GM23338 (cell line): ENCODE results near the gene RCC2. TPM values are rescaled to one million over a fixed set of nuclear protein-coding genes. Genes with fewer than 3 reads are reported as not detected.

Experiments used
- ATAC-seq: fragments of 200-7000 bp; cut with Tn5 transposase; 3 replicates; pipeline ENCODE4 v1.9.1; 2020
- DNase-seq: peaks from one replicate; pipeline ENCODE4 v3.0.0-alpha.2; 2015; ENCODE audit warnings: low spot score
- H2AFZ ChIP-seq: fragments of 200-600 bp; sonication (generic); 2 replicates; pipeline ENCODE4 v1.8.0; 2016; ENCODE audit warnings: antibody characterized with exemption, mild to moderate bottlenecking, moderate library complexity
- H3F3A ChIP-seq: fragments of 200-600 bp; sonication (generic); replicated peaks from 2 replicates; pipeline ENCODE4 v1.8.0; 2017; ENCODE audit warnings: antibody characterized with exemption, mixed run types, low read depth
- H3K27ac ChIP-seq: fragments of 200-600 bp; sonication (generic); 2 replicates; pipeline ENCODE4 v1.6.1; 2016; ENCODE audit warnings: low read depth
- H3K27me3 ChIP-seq: fragments of 200-600 bp; sonication (generic); 2 replicates; pipeline ENCODE4 v1.8.0; 2016; ENCODE audit warnings: mild to moderate bottlenecking, mixed run types, moderate library complexity; ENCODE audit not compliant: insufficient read depth
- H3K36me3 ChIP-seq: fragments of 200-600 bp; sonication (generic); 2 replicates; pipeline ENCODE4 v1.8.0; 2016; ENCODE audit warnings: mild to moderate bottlenecking; ENCODE audit not compliant: insufficient read depth
- H3K4me1 ChIP-seq: fragments of 200-600 bp; sonication (generic); 2 replicates; pipeline ENCODE4 v1.8.0; 2016; ENCODE audit warnings: mild to moderate bottlenecking, moderate library complexity; ENCODE audit not compliant: insufficient read depth
- H3K4me2 ChIP-seq: fragments of 200-600 bp; sonication (generic); 2 replicates; pipeline ENCODE4 v1.7.1; 2017; ENCODE audit warnings: mixed run types
- H3K4me3 ChIP-seq: fragments of 200-600 bp; sonication (generic); 2 replicates; pipeline ENCODE4 v1.6.1; 2016; ENCODE audit warnings: mixed run types
- H3K79me2 ChIP-seq: fragments of 200-600 bp; sonication (generic); replicated peaks from 2 replicates; pipeline ENCODE4 v1.8.0; 2017; ENCODE audit warnings: mild to moderate bottlenecking; ENCODE audit not compliant: insufficient read depth
- H3K9me2 ChIP-seq: fragments of 200-600 bp; sonication (generic); 2 replicates; pipeline ENCODE4 v1.8.0; 2017; ENCODE audit not compliant: insufficient read depth
- H4K20me1 ChIP-seq: fragments of 200-600 bp; sonication (generic); replicated peaks from 2 replicates; pipeline ENCODE4 v1.8.0; 2017; ENCODE audit warnings: mild to moderate bottlenecking; ENCODE audit not compliant: insufficient read depth
- H3K27ac Mint-ChIP-seq: 2 replicates; pipeline ENCODE4 v1.8.0; 2020; ENCODE audit warnings: inconsistent platforms, mild to moderate bottlenecking, moderate library complexity, mixed read lengths
- H3K27me3 Mint-ChIP-seq: 3 replicates; pipeline ENCODE4 v1.8.0; 2022; ENCODE audit warnings: low read depth, mild to moderate bottlenecking, moderate library complexity, mixed read lengths, inconsistent platforms; ENCODE audit not compliant: insufficient read depth, poor library complexity
- H3K36me3 Mint-ChIP-seq: 3 replicates; pipeline ENCODE4 v1.8.0; 2021; ENCODE audit warnings: low read depth, mild to moderate bottlenecking, inconsistent platforms, moderate library complexity, mixed read lengths
- H3K4me1 Mint-ChIP-seq: 3 replicates; pipeline ENCODE4 v1.8.0; 2020; ENCODE audit warnings: mild to moderate bottlenecking, inconsistent platforms, mixed read lengths
- H3K4me3 Mint-ChIP-seq: 3 replicates; pipeline ENCODE4 v1.8.0; 2021; ENCODE audit warnings: moderate library complexity, mild to moderate bottlenecking, inconsistent platforms, mixed read lengths
- H3K9me3 Mint-ChIP-seq: 3 replicates; pipeline ENCODE4 v1.8.0; 2020; ENCODE audit warnings: moderate library complexity, mild to moderate bottlenecking, inconsistent platforms, mixed read lengths
- CTCF ChIP-seq, 2 experiments: fragments of 200-600 bp in 1 of 2; sonication (generic) in 1 of 2; conservative IDR thresholded peaks; 2 replicates each; pipeline versions ENCODE4 v1.5.1 to v1.6.1; 2016 to 2017; ENCODE audit warnings: antibody characterized with exemption in 2 of 2, low read depth in 2 of 2, mild to moderate bottlenecking in 2 of 2, moderate library complexity in 1 of 2
- EZH2phosphoT487 ChIP-seq: fragments of 200-600 bp; sonication (generic); IDR thresholded peaks from one replicate; pipeline ENCODE4 v1.8.1; 2018; ENCODE audit warnings: antibody characterized with exemption; ENCODE audit not compliant: unreplicated experiment
- NANOG ChIP-seq: IDR thresholded peaks from 2 replicates; pipeline ENCODE4 v1.6.1; 2016; ENCODE audit warnings: antibody characterized with exemption, borderline replicate concordance
- POLR2AphosphoS5 ChIP-seq: IDR thresholded peaks from 2 replicates; pipeline ENCODE4 v1.6.1; 2016; ENCODE audit warnings: antibody characterized with exemption, low read depth
- REST ChIP-seq: IDR thresholded peaks from one replicate; pipeline ENCODE4 v1.6.1; 2018; ENCODE audit warnings: antibody characterized with exemption; ENCODE audit not compliant: unreplicated experiment
- STAT1 ChIP-seq: IDR thresholded peaks from one replicate; pipeline ENCODE4 v1.6.1; 2016; ENCODE audit warnings: antibody characterized with exemption; ENCODE audit not compliant: unreplicated experiment
- ZNF114 ChIP-seq: fragments of 250-450 bp; sonication (Bioruptor Pico); IDR thresholded peaks from 2 replicates; pipeline ENCODE4 v1.5.0; 2020; ENCODE audit warnings: mild to moderate bottlenecking, moderate library complexity
- ZNF331 ChIP-seq: fragments of 250-450 bp; sonication (Bioruptor Pico); IDR thresholded peaks from 2 replicates; pipeline ENCODE4 v1.5.0; 2020; ENCODE audit warnings: low read depth, mild to moderate bottlenecking, moderate library complexity
- polyA plus RNA-seq: library from polyadenylated mRNA; unstranded; fragments of >200 nt; fragmentation: Nextera tagmentation; extraction: Ambion mirVana; gene quantifications from 2 replicates; pipeline ENCODE4 v1.2.1, GENCODE V29; 2016
- total RNA-seq: library from RNA; depleted of rRNA; stranded (reverse); fragments of >200 nt; shearing (Covaris generic); gene quantifications from 2 replicates; pipeline ENCODE4 v1.2.3, GENCODE V29; 2014
- TF ChIP-seq, protein P1 (sequence below): fragments of 250-450 bp; sonication (Bioruptor Pico); IDR thresholded peaks from 2 replicates; pipeline ENCODE4 v1.5.0; 2020; ENCODE audit warnings: mild to moderate bottlenecking, moderate library complexity
- TF ChIP-seq, protein P2 (sequence below): IDR thresholded peaks from 2 replicates; pipeline ENCODE4 v1.6.1; 2016; ENCODE audit warnings: antibody characterized with exemption

RCC2 gene
- total and polyA plus RNA-seq, 2 experiments from 2014 or later = 97.1 to 386 TPM

DNA sequence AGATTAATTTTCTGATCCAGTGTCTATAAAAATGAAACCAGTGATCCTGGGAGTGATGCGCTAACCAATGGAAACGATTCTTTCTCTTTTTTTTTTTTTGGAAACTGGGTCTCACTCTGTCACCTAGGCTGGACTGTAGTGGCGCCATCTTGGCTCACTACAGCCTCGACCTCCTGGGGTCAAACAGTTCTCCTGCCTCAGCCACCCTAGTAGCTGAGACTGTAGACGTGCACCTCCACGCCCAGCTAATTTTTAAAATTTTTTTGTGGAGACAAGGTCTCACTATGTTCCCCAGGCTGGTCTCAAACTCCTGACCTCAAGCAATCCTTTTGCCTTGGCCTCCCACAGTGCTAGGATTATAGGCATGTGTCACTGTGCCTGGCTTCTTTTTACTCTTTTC lies 3.4 kb upstream of the RCC2 start:
- H2AFZ ChIP-seq = no peak overlapping the region
- no peak overlapping the region for H3K4me3 ChIP-seq
- no peak for TF ChIP-seq ZNF331 (CRISPR knock-in tag)
- no peak for TF ChIP-seq CTCF (conservative IDR thresholded peaks at IDR 0.05; ENCODE audit: low read depth in 2 of 2)
- TF ChIP-seq EZH2phosphoT487 = no peak
- no peak for TF ChIP-seq NANOG
- no peak for TF ChIP-seq REST
- no peak for TF ChIP-seq POLR2AphosphoS5
- TF ChIP-seq ZNF114 (CRISPR knock-in tag) = no peak
- H3F3A ChIP-seq = peaks cover 21% of the 10 kb centered on the region; the same call in 1 of the 2 replicates
- no peaks in the 10 kb centered on the region for H3K9me2 ChIP-seq
- DNase-seq = no peak
- H3K4me3 Mint-ChIP-seq = no peak overlapping the region
- peaks cover 32% of the 10 kb centered on the region for H3K4me1 Mint-ChIP-seq
- peaks cover 20% of the 10 kb centered on the region for H3K27me3 Mint-ChIP-seq
- H3K36me3 ChIP-seq = no peaks in the 10 kb centered on the region
- H3K9me3 Mint-ChIP-seq = peaks cover 5% of the 10 kb centered on the region; the same call in 1 of the 3 replicates
- H3K4me2 ChIP-seq = no peak overlapping the region; the same call in 1 of the 2 replicates
- peaks cover 9% of the 10 kb centered on the region for H3K27me3 ChIP-seq
- no peaks in the 10 kb centered on the region for H4K20me1 ChIP-seq
- peaks cover 11% of the 10 kb centered on the region for H3K36me3 Mint-ChIP-seq
- H3K27ac Mint-ChIP-seq = no peak overlapping the region
- peaks cover 19% of the 10 kb centered on the region for H3K79me2 ChIP-seq
- ATAC-seq = no peak
- peaks cover 29% of the 10 kb centered on the region for H3K4me1 ChIP-seq
- H3K27ac ChIP-seq = no peak overlapping the region

GRCh38 chr1:17441993-17442357 lies 2.5 kb upstream of the RCC2 start:
- Mint-ChIP-seq H3K9me3 (peaks cover 5% of the 10 kb centered on the region; the same call in 1 of the 3 replicates), H3K36me3 (peaks cover 16% of the 10 kb centered on the region), H3K27ac (no peak overlapping the region), H3K4me1 (peaks cover 34% of the 10 kb centered on the region), H3K4me3 (peak overlapping the region; percentile 99; the same call in 2 of the 3 replicates), H3K27me3 (peaks cover 24% of the 10 kb centered on the region)
- H3K79me2 ChIP-seq = peaks cover 24% of the 10 kb centered on the region
- H3F3A ChIP-seq = peaks cover 24% of the 10 kb centered on the region; the same call in 1 of the 2 replicates
- H3K27ac ChIP-seq = peak overlapping the region; percentile 17; the same call in 1 of the 2 replicates
- no peak overlapping the region for H2AFZ ChIP-seq
- peaks cover 30% of the 10 kb centered on the region for H3K4me1 ChIP-seq
- DNase-seq (no peak), ATAC-seq (no peak)
- H3K36me3 ChIP-seq = no peaks in the 10 kb centered on the region; the same call in 1 of the 2 replicates
- H3K9me2 ChIP-seq = no peaks in the 10 kb centered on the region
- H3K4me2 ChIP-seq = peak overlapping the region; percentile 100
- H3K4me3 ChIP-seq = no peak overlapping the region
- H4K20me1 ChIP-seq = no peaks in the 10 kb centered on the region; the same call in 1 of the 2 replicates
- peaks cover 9% of the 10 kb centered on the region for H3K27me3 ChIP-seq
- TF ChIP-seq, protein P1, sequence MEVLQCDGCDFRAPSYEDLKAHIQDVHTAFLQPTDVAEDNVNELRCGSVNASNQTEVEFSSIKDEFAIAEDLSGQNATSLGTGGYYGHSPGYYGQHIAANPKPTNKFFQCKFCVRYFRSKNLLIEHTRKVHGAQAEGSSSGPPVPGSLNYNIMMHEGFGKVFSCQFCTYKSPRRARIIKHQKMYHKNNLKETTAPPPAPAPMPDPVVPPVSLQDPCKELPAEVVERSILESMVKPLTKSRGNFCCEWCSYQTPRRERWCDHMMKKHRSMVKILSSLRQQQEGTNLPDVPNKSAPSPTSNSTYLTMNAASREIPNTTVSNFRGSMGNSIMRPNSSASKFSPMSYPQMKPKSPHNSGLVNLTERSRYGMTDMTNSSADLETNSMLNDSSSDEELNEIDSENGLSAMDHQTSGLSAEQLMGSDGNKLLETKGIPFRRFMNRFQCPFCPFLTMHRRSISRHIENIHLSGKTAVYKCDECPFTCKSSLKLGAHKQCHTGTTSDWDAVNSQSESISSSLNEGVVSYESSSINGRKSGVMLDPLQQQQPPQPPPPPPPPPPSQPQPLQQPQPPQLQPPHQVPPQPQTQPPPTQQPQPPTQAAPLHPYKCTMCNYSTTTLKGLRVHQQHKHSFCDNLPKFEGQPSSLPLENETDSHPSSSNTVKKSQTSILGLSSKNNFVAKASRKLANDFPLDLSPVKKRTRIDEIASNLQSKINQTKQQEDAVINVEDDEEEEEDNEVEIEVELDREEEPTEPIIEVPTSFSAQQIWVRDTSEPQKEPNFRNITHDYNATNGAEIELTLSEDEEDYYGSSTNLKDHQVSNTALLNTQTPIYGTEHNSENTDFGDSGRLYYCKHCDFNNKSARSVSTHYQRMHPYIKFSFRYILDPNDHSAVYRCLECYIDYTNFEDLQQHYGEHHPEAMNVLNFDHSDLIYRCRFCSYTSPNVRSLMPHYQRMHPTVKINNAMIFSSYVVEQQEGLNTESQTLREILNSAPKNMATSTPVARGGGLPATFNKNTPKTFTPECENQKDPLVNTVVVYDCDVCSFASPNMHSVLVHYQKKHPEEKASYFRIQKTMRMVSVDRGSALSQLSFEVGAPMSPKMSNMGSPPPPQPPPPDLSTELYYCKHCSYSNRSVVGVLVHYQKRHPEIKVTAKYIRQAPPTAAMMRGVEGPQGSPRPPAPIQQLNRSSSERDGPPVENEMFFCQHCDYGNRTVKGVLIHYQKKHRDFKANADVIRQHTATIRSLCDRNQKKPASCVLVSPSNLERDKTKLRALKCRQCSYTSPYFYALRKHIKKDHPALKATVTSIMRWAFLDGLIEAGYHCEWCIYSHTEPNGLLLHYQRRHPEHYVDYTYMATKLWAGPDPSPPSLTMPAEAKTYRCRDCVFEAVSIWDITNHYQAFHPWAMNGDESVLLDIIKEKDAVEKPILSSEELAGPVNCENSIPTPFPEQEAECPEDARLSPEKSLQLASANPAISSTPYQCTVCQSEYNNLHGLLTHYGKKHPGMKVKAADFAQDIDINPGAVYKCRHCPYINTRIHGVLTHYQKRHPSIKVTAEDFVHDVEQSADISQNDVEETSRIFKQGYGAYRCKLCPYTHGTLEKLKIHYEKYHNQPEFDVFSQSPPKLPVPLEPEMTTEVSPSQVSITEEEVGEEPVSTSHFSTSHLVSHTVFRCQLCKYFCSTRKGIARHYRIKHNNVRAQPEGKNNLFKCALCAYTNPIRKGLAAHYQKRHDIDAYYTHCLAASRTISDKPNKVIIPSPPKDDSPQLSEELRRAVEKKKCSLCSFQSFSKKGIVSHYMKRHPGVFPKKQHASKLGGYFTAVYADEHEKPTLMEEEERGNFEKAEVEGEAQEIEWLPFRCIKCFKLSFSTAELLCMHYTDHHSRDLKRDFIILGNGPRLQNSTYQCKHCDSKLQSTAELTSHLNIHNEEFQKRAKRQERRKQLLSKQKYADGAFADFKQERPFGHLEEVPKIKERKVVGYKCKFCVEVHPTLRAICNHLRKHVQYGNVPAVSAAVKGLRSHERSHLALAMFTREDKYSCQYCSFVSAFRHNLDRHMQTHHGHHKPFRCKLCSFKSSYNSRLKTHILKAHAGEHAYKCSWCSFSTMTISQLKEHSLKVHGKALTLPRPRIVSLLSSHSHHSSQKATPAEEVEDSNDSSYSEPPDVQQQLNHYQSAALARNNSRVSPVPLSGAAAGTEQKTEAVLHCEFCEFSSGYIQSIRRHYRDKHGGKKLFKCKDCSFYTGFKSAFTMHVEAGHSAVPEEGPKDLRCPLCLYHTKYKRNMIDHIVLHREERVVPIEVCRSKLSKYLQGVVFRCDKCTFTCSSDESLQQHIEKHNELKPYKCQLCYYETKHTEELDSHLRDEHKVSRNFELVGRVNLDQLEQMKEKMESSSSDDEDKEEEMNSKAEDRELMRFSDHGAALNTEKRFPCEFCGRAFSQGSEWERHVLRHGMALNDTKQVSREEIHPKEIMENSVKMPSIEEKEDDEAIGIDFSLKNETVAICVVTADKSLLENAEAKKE (CRISPR knock-in tag) = no peak
- TF ChIP-seq, protein P2, sequence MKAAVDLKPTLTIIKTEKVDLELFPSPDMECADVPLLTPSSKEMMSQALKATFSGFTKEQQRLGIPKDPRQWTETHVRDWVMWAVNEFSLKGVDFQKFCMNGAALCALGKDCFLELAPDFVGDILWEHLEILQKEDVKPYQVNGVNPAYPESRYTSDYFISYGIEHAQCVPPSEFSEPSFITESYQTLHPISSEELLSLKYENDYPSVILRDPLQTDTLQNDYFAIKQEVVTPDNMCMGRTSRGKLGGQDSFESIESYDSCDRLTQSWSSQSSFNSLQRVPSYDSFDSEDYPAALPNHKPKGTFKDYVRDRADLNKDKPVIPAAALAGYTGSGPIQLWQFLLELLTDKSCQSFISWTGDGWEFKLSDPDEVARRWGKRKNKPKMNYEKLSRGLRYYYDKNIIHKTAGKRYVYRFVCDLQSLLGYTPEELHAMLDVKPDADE = no peak
- no peak for TF ChIP-seq ZNF114 (CRISPR knock-in tag)
- no peak for TF ChIP-seq STAT1
- TF ChIP-seq ZNF331 (CRISPR knock-in tag) = no peak
